IMR-90 (cell line): ENCODE data around the gene RPS6KA2. TPM values are rescaled to one million over a fixed set of nuclear protein-coding genes. Genes with fewer than 3 reads are reported as not detected.

Experiments
- ATAC-seq: fragments of 200-7000 bp; cut with Tn5 transposase; 2 replicates; pipeline ENCODE4 v1.9.1; 2020; ENCODE audit warnings: low read depth, mild to moderate bottlenecking, moderate library complexity
- BruUV-seq: library from RNA; stranded (reverse); fragments of 400-500 nt; replicated peaks from 2 replicates; lab custom pipeline; 2021; lab: Mats Ljungman, UMichigan
- CTCF ChIA-PET: fragments of 300-600 bp; formaldehyde crosslinking; extraction: SDS; loops from one replicate; lab custom pipeline; 2021; ENCODE audit warnings: antibody characterized with exemption; lab: Yijun Ruan, JAX
- POLR2A ChIA-PET: fragments of 300-600 bp; sonication (Branson Sonifier 250); formaldehyde crosslinking; loops from one replicate; lab custom pipeline; 2022; ENCODE audit warnings: antibody characterized with exemption; ENCODE audit not compliant: unreplicated experiment; lab: Charles Lee
- DNase-seq: peaks from one replicate; pipeline ENCODE4 v3.0.0; 2013
- H2AFZ ChIP-seq: replicated peaks from 2 replicates; pipeline ENCODE3; 2013; ENCODE audit warnings: low read length, mild to moderate bottlenecking; ENCODE audit not compliant: poor library complexity
- H2AK5ac ChIP-seq: 2 replicates; pipeline ENCODE4 v1.6.1; 2013; ENCODE audit warnings: low read depth, low read length, inconsistent platforms
- H2AK9ac ChIP-seq: replicated peaks from 2 replicates; pipeline ENCODE3; 2013; ENCODE audit warnings: mild to moderate bottlenecking, low read depth, low read length, moderate library complexity; ENCODE audit not compliant: poor library complexity
- H2BK120ac ChIP-seq: 2 replicates; pipeline ENCODE4 v1.6.1; 2013; ENCODE audit warnings: low read depth, low read length, inconsistent platforms
- H2BK15ac ChIP-seq: 3 replicates; pipeline ENCODE4 v1.6.1; 2013; ENCODE audit warnings: low read depth, low read length, inconsistent platforms
- H2BK20ac ChIP-seq: 2 replicates; pipeline ENCODE4 v1.6.1; 2013; ENCODE audit warnings: low read depth, mild to moderate bottlenecking, inconsistent platforms, low read length, moderate library complexity
- H2BK5ac ChIP-seq: 2 replicates; pipeline ENCODE4 v1.6.1; 2013; ENCODE audit warnings: mild to moderate bottlenecking, low read depth, low read length, inconsistent platforms; ENCODE audit not compliant: poor library complexity, severe bottlenecking
- H3K14ac ChIP-seq: replicated peaks from 2 replicates; pipeline ENCODE4 v1.6.1; 2013; ENCODE audit warnings: low read depth, low read length, inconsistent platforms
- H3K18ac ChIP-seq: 2 replicates; pipeline ENCODE4 v1.6.1; 2013; ENCODE audit warnings: low read depth, low read length, control low read depth
- H3K23ac ChIP-seq: 2 replicates; pipeline ENCODE4 v1.6.1; 2013; ENCODE audit warnings: low read depth, low read length, inconsistent platforms
- H3K27ac ChIP-seq: 2 replicates; pipeline ENCODE4 v1.5.1; 2013; ENCODE audit warnings: mild to moderate bottlenecking, control low read depth, low read length; ENCODE audit not compliant: insufficient read depth
- H3K27me3 ChIP-seq: 2 replicates; pipeline ENCODE4 v1.6.1; 2013; ENCODE audit warnings: low read length; ENCODE audit not compliant: control insufficient read depth, insufficient read depth
- H3K36me3 ChIP-seq: 2 replicates; pipeline ENCODE4 v1.6.1; 2013; ENCODE audit warnings: low read length, mixed read lengths; ENCODE audit not compliant: control insufficient read depth, insufficient read depth
- H3K4ac ChIP-seq: 2 replicates; pipeline ENCODE4 v1.6.1; 2013; ENCODE audit warnings: low read depth, low read length, inconsistent platforms
- H3K4me1 ChIP-seq: 2 replicates; pipeline ENCODE4 v1.6.1; 2013; ENCODE audit warnings: low read length, mixed read lengths; ENCODE audit not compliant: control insufficient read depth, insufficient read depth
- H3K4me2 ChIP-seq: 2 replicates; pipeline ENCODE4 v1.6.1; 2013; ENCODE audit warnings: low read depth, mild to moderate bottlenecking, control low read depth, low read length, moderate library complexity
- H3K4me3 ChIP-seq: 2 replicates; pipeline ENCODE4 v1.5.1; 2013; ENCODE audit warnings: low read depth, mild to moderate bottlenecking, control low read depth, low read length, moderate library complexity; ENCODE audit not compliant: insufficient read depth
- H3K56ac ChIP-seq: 2 replicates; pipeline ENCODE4 v1.6.1; 2013; ENCODE audit warnings: low read length, inconsistent platforms; ENCODE audit not compliant: insufficient read depth; ENCODE audit errors: extremely low read depth
- H3K79me1 ChIP-seq, 2 experiments: 2 replicates each; pipeline ENCODE4 v1.6.1; 2013; ENCODE audit warnings: low read length in 2 of 2, inconsistent platforms in 1 of 2, low read depth in 1 of 2
- H3K9ac ChIP-seq: 2 replicates; pipeline ENCODE4 v1.6.1; 2013; ENCODE audit warnings: low read depth, low read length, control low read depth
- H3K9me1 ChIP-seq: 2 replicates; pipeline ENCODE4 v1.6.1; 2013; ENCODE audit warnings: low read length, inconsistent platforms; ENCODE audit not compliant: insufficient read depth
- H3K9me3 ChIP-seq: 2 replicates; pipeline ENCODE4 v1.6.1; 2013; ENCODE audit warnings: low read length; ENCODE audit not compliant: control insufficient read depth, insufficient read depth
- H4K20me1 ChIP-seq: 2 replicates; pipeline ENCODE4 v1.6.1; 2013; ENCODE audit warnings: low read length, inconsistent platforms; ENCODE audit not compliant: insufficient read depth
- H4K5ac ChIP-seq: 2 replicates; pipeline ENCODE4 v1.6.1; 2013; ENCODE audit warnings: mild to moderate bottlenecking, low read depth, low read length, control low read depth
- H4K8ac ChIP-seq, 2 experiments: 2 replicates each; pipeline ENCODE4 v1.6.1; 2013; ENCODE audit warnings: low read depth in 2 of 2, low read length in 2 of 2, control low read depth in 1 of 2, inconsistent platforms in 1 of 2
- H4K91ac ChIP-seq: 2 replicates; pipeline ENCODE4 v1.6.1; 2013; ENCODE audit warnings: low read depth, low read length, inconsistent platforms; ENCODE audit not compliant: insufficient read depth
- BHLHE40 ChIP-seq: fragments of 150-350 bp; IDR thresholded peaks from 2 replicates; pipeline ENCODE4 v1.6.1; 2016; ENCODE audit warnings: mild to moderate bottlenecking, low read depth, low read length
- CEBPB ChIP-seq: IDR thresholded peaks from 2 replicates; pipeline ENCODE4 v1.6.1; 2012; ENCODE audit warnings: low read depth, low read length, improper control_type of control experiment
- CHD1 ChIP-seq: IDR thresholded peaks from 2 replicates; pipeline ENCODE4 v1.6.1; 2012; ENCODE audit warnings: low read depth, low read length, improper control_type of control experiment
- FOS ChIP-seq: fragments of 150-350 bp; IDR thresholded peaks from 2 replicates; pipeline ENCODE4 v1.6.1; 2016; ENCODE audit warnings: low read depth, low read length
- MAFK ChIP-seq: IDR thresholded peaks from 2 replicates; pipeline ENCODE4 v1.6.1; 2012; ENCODE audit warnings: low read depth, low read length, improper control_type of control experiment
- MAZ ChIP-seq: IDR thresholded peaks from 2 replicates; pipeline ENCODE4 v1.6.1; 2012; ENCODE audit warnings: low read depth, mild to moderate bottlenecking, low read length, improper control_type of control experiment, moderate library complexity, borderline replicate concordance
- MXI1 ChIP-seq: IDR thresholded peaks from 2 replicates; pipeline ENCODE4 v1.6.1; 2012; ENCODE audit warnings: low read depth, mild to moderate bottlenecking, low read length, moderate library complexity, borderline replicate concordance
- NFE2L2 ChIP-seq: fragments of 150-350 bp; IDR thresholded peaks from 2 replicates; pipeline ENCODE4 v1.6.1; 2016; ENCODE audit warnings: low read depth, mild to moderate bottlenecking, low read length
- POLR2A ChIP-seq: IDR thresholded peaks from 2 replicates; pipeline ENCODE4 v1.6.1; 2012; ENCODE audit warnings: mild to moderate bottlenecking, low read depth, low read length
- RAD21 ChIP-seq: IDR thresholded peaks from 2 replicates; pipeline ENCODE4 v1.6.1; 2012; ENCODE audit warnings: low read length, improper control_type of control experiment
- RCOR1 ChIP-seq: IDR thresholded peaks from 2 replicates; pipeline ENCODE4 v1.6.1; 2012; ENCODE audit warnings: mild to moderate bottlenecking, low read length, improper control_type of control experiment; ENCODE audit not compliant: insufficient replicate concordance
- RFX5 ChIP-seq: IDR thresholded peaks from 2 replicates; pipeline ENCODE4 v1.8.0; 2012; ENCODE audit warnings: low read depth, mild to moderate bottlenecking, low read length, moderate library complexity
- SMC3 ChIP-seq: fragments of 150-350 bp; IDR thresholded peaks from 2 replicates; pipeline ENCODE4 v1.6.1; 2016; ENCODE audit warnings: low read depth, mild to moderate bottlenecking, antibody characterized with exemption, low read length, moderate library complexity
- WGBS, 2 experiments: methylation state at CpG; one replicate each; pipeline versions ENCODE4 v1.1.5 to v1.1.7; 2013; ENCODE audit warnings: missing lambda C conversion rate in 2 of 2; ENCODE audit not compliant: insufficient read length in 1 of 2; ENCODE audit errors: extremely low coverage in 2 of 2; 5-methylcytosine and 5-hydroxymethylcytosine counted together
- dilution Hi-C: fragments of 300-500 bp; cut with HindIII; formaldehyde crosslinking; loops from one replicate; pipeline ENCODE4 v1.14.3; 2018; ENCODE audit warnings: low sequenced_read_pairs; ENCODE audit not compliant: unreplicated experiment
- in situ Hi-C: fragments of 300-500 bp; cut with MboI; formaldehyde crosslinking; loops from 3 replicates; pipeline ENCODE4 v1.14.3; 2019; ENCODE audit warnings: low sequenced_read_pairs, inconsistent platforms, mixed read lengths
- intact Hi-C: fragments of 100-400 bp; cut with micrococcal nuclease; formaldehyde crosslinking; loops from 2 replicates; pipeline ENCODE4 v1.10.0; 2022
- polyA plus RNA-seq, 3 experiments: library from polyadenylated mRNA; depleted of rRNA; stranded (reverse); fragments of >200 nt; gene quantifications; 2 replicates each; pipeline ENCODE4 v1.2.3, GENCODE V29; 2012; ENCODE audit warnings: low replicate concordance in 1 of 3
- total RNA-seq: library from RNA; depleted of rRNA; stranded (reverse); fragments of >200 nt; gene quantifications from 2 replicates; pipeline ENCODE4 v1.2.3, GENCODE V29; 2012
- TF ChIP-seq, protein P1 (sequence below): fragments of 150-350 bp; IDR thresholded peaks from 2 replicates; pipeline ENCODE4 v1.6.1; 2017; ENCODE audit warnings: mild to moderate bottlenecking, antibody characterized with exemption, low read length, low read depth
- TF ChIP-seq, protein P2 (sequence below): conservative IDR thresholded peaks from 2 replicates; pipeline ENCODE4 v1.5.1; 2012; ENCODE audit warnings: mild to moderate bottlenecking, low read depth, low read length, improper control_type of control experiment
- TF ChIP-seq, protein P3 (sequence below): fragments of 150-350 bp; IDR thresholded peaks from 2 replicates; pipeline ENCODE4 v1.6.1; 2016; ENCODE audit warnings: low read depth, mild to moderate bottlenecking, low read length, moderate library complexity, borderline replicate concordance

The RPS6KA2 gene
- total and polyA plus RNA-seq, 2 of the 4 experiments (the other 2 are of a cell fraction) = 26.9 to 31.3 TPM

- Histone ChIP-seq H4K5ac (no peak overlapping the region; the same call in 1 of the 2 replicates), H3K9me3 (no peaks in the 10 kb centered on the region), H2BK15ac (no peak overlapping the region), H2AK5ac (peak overlapping the region; percentile 36; the same call in 1 of the 2 replicates), H3K27ac (no peak overlapping the region), H4K91ac (peak overlapping the region; percentile 33; the same call in 1 of the 2 replicates), H2BK120ac (no peak overlapping the region), H3K56ac (no peak overlapping the region), H3K18ac (peak overlapping the region; percentile 46; the same call in 1 of the 2 replicates), H4K8ac (no peak overlapping the region), H2BK5ac (no peak overlapping the region), H2BK20ac (no peak overlapping the region), H3K4ac (peak overlapping the region; percentile 39), H3K36me3 (peaks cover 8% of the 10 kb centered on the region; the same call in 1 of the 2 replicates), H3K79me1 (peaks cover 52 to 69% of the 10 kb centered on the region in 2 experiments), H3K4me3 (no peak overlapping the region), H4K20me1 (no peaks in the 10 kb centered on the region), H2AK9ac (peak overlapping the region; percentile 57), H3K9me1 (peaks cover 27% of the 10 kb centered on the region), H3K9ac (no peak overlapping the region), H3K4me1 (peaks cover 26% of the 10 kb centered on the region), H3K23ac (no peak overlapping the region), H3K27me3 (no peaks in the 10 kb centered on the region), H3K4me2 (no peak overlapping the region), H3K14ac (no peak overlapping the region), H2AFZ (no peak overlapping the region)
- no peak for DNase-seq
- in situ Hi-C loops (no loop called here), dilution Hi-C loops (no loop called here), intact Hi-C loops (no loop called here)
- ATAC-seq = no peak
- BruUV-seq = no TSS peak
- TF ChIP-seq, protein P1, sequence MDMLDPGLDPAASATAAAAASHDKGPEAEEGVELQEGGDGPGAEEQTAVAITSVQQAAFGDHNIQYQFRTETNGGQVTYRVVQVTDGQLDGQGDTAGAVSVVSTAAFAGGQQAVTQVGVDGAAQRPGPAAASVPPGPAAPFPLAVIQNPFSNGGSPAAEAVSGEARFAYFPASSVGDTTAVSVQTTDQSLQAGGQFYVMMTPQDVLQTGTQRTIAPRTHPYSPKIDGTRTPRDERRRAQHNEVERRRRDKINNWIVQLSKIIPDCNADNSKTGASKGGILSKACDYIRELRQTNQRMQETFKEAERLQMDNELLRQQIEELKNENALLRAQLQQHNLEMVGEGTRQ = no peak
- no peak for TF ChIP-seq FOS
- TF ChIP-seq, protein P2, sequence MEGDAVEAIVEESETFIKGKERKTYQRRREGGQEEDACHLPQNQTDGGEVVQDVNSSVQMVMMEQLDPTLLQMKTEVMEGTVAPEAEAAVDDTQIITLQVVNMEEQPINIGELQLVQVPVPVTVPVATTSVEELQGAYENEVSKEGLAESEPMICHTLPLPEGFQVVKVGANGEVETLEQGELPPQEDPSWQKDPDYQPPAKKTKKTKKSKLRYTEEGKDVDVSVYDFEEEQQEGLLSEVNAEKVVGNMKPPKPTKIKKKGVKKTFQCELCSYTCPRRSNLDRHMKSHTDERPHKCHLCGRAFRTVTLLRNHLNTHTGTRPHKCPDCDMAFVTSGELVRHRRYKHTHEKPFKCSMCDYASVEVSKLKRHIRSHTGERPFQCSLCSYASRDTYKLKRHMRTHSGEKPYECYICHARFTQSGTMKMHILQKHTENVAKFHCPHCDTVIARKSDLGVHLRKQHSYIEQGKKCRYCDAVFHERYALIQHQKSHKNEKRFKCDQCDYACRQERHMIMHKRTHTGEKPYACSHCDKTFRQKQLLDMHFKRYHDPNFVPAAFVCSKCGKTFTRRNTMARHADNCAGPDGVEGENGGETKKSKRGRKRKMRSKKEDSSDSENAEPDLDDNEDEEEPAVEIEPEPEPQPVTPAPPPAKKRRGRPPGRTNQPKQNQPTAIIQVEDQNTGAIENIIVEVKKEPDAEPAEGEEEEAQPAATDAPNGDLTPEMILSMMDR = no peak
- TF ChIP-seq SMC3 = no peak
- TF ChIP-seq RCOR1 = no peak
- TF ChIP-seq MXI1 = no peak
- no peak for TF ChIP-seq RAD21
- no peak for TF ChIP-seq MAZ
- no peak for TF ChIP-seq POLR2A
- TF ChIP-seq CEBPB = no peak
- TF ChIP-seq NFE2L2 = no peak
- no peak for TF ChIP-seq MAFK
- TF ChIP-seq, protein P3, sequence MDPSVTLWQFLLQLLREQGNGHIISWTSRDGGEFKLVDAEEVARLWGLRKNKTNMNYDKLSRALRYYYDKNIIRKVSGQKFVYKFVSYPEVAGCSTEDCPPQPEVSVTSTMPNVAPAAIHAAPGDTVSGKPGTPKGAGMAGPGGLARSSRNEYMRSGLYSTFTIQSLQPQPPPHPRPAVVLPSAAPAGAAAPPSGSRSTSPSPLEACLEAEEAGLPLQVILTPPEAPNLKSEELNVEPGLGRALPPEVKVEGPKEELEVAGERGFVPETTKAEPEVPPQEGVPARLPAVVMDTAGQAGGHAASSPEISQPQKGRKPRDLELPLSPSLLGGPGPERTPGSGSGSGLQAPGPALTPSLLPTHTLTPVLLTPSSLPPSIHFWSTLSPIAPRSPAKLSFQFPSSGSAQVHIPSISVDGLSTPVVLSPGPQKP = no peak
- TF ChIP-seq RFX5 = no peak
- TF ChIP-seq CHD1 = no peak
- TF ChIP-seq BHLHE40 = no peak
- ChIA-PET POLR2A (no interaction called here), CTCF (no interaction called here)
- WGBS, 2 experiments = 100% methylated on average over 4 of the region's 14 CpGs; no CpG with 5 or more reads in 1 of the 2 experiments
Observed at GRCh38 chr6:166603043-166603690, 23.9 kb downstream of the RPS6KA2 start.
